ENCODE measurements around the gene CYB561D1.

GRCh38 chr1:109468903-109469302 lies 25.0 kb upstream of the CYB561D1 start:
- TF ChIP-seq, protein P1, sequence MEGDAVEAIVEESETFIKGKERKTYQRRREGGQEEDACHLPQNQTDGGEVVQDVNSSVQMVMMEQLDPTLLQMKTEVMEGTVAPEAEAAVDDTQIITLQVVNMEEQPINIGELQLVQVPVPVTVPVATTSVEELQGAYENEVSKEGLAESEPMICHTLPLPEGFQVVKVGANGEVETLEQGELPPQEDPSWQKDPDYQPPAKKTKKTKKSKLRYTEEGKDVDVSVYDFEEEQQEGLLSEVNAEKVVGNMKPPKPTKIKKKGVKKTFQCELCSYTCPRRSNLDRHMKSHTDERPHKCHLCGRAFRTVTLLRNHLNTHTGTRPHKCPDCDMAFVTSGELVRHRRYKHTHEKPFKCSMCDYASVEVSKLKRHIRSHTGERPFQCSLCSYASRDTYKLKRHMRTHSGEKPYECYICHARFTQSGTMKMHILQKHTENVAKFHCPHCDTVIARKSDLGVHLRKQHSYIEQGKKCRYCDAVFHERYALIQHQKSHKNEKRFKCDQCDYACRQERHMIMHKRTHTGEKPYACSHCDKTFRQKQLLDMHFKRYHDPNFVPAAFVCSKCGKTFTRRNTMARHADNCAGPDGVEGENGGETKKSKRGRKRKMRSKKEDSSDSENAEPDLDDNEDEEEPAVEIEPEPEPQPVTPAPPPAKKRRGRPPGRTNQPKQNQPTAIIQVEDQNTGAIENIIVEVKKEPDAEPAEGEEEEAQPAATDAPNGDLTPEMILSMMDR (IDR thresholded peaks at IDR 0.05) = no peak
- no peak for TF ChIP-seq POLR2A (IDR thresholded peaks at IDR 0.05)

Data from body of pancreas (tissue), 4 donors.